GM18873 (cell line): ENCODE data around the gene GTF2H4.

Experiments used
- ATAC-seq: cut with Tn5 transposase; IDR thresholded peaks from one replicate; pipeline ENCODE4 v1.9.1; 2021; ENCODE audit warnings: mild to moderate bottlenecking, moderate library complexity, moderate number of reproducible peaks; ENCODE audit not compliant: unreplicated experiment, low FRiP score

GTF2H4 gene

GRCh38 chr6:30882204-30882758, 25.7 kb upstream of the GTF2H4 start:
- no peak for ATAC-seq

- no peak for ATAC-seq
These were observed 25.0 kb upstream of the GTF2H4 start for GRCh38 chr6:30882759-30883684.

DNA sequence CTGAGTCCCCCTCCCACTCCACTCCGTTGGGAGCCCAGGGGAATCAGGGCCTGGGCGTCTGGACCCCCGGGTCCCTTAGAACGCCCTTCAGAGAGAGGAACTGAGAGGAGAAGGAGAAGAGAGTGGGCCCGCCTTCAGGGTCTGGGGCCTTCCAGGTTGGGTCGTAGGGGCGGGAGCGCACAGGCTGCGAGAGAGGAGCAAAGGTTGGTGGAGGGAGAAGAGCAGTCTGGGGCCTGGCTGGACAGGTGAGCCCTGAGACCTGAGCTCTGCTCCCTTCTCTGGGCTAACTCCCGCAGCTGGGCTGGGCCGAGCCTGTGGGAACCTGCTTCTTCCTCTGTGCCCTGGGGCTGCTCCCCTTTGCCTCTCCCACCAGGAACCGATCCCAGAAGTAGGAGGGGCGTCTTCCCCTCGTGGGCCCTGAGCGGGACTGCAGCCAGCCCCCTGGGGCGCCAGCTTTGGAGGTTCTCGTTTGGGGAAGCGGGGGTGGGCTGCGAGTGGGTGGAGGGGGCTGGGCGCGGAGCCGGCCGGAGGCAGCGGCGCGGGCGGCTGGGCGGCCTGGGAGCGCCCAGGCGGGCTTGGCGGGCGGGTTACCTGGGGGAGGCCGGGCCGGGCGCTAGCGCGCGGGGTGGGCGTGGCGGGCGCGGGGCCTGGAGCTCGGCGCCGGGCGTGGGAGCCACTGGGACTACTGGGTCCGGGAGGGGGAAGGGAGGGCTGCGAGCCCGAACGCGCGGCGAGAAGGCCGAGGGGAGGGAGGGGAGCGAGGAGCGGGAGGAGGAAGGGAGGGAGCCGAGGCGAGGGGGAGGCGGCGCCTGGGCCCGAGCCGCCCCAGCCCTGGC, 24.1 kb upstream of the GTF2H4 start, which contains the start of gene DDR1:
TSS of gene DDR1 (plus strand) at position 835 of the 836 bp plus-strand sequence. CDS start 4,211 bp downstream, outside the sequence.
- ATAC-seq = no peak

GRCh38 chr6:30884521-30885480, 23.2 kb upstream of the GTF2H4 start:
- ATAC-seq = no peak

GRCh38 chr6:30885481-30885998, 22.5 kb upstream of the GTF2H4 start:
- no peak for ATAC-seq

DNA sequence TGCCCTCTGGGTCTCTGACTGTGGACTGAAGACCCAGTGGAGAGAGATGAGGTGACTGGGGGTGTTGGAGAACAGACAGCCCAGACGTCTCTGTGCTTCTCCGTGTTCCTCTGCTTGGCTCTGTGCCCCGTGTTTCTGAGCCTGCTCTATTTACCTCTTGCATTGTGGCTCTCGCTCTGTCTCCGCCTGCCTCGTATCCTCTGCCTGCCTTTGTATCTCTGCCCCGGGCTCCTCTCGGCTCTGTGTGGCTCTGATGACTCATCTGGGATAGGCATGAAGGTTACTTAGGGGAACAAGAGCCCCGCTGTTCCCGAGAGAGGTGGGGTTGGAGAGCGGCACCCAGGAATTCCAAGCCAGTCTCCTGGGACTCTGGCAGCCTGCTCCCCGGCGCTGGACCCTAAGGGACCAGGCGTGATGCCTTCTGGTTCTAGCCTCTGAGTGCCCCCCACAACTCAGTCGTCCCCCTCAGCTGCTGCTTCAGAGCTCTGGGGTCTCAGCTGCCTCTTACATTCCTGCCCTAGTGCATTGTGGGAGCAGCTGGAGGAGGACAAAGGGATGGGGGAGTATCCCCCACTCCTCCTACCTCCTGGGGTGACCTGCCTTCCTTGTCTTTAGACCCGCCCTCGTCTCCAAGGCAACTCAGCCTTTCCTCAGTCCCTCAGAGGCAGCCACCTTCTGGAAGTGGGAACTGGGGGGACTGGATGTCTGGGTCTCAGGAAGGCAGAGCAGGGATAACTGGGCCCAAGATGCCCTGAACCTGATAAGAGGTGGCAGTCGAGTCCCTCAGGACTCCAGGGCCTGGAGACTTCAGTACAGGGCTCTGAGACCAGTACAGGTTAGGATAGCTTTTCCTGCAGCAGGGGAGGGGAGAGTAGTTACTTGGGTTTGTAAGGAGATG, 21.8 kb upstream of the GTF2H4 start:
- ATAC-seq = no peak

GRCh38 chr6:30886897-30887255, 21.1 kb upstream of the GTF2H4 start:
- ATAC-seq = no peak

DNA sequence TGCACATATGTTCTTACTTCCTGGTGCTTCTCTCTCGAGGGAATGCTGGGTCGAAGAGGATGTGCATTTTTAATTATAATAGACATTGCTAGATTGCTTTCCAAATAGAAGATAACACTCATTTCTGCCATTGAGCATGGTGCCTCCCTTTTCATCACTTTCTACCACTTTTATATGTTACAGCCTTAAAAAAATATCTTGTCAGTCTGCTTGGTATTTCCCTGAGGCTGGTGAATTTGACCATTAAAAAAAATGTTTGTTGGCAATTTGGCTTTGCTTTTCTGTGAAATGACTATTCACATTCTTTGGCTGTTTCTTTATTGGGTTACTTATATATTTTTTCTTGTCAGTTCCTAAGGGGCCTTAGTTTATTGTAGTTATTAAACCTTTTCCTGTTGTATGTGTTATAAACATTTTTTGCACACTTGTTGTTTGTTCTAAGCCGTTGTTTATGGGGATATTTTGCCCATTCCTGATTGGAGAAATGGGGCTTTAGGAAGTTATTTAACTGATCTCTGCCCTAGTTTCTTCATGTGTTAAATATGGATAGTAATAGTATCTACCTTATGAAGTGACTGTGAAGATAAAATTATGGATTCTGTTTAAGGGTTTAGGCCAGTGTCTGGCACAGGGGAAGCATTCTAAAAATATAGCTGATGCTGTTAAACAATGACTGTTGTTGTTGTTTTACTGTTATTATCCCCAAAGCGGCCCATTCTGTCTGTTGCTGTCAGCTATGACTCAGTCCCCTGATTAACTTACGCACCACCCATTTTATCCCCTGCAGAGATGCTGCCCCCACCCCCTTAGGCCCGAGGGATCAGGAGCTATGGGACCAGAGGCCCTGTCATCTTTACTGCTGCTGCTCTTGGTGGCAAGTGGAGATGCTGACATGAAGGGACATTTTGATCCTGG, 19.8 kb upstream of the GTF2H4 start:
- no peak for ATAC-seq

- ATAC-seq = no peak
These were observed 19.1 kb upstream of the GTF2H4 start for GRCh38 chr6:30888816-30889495.

DNA sequence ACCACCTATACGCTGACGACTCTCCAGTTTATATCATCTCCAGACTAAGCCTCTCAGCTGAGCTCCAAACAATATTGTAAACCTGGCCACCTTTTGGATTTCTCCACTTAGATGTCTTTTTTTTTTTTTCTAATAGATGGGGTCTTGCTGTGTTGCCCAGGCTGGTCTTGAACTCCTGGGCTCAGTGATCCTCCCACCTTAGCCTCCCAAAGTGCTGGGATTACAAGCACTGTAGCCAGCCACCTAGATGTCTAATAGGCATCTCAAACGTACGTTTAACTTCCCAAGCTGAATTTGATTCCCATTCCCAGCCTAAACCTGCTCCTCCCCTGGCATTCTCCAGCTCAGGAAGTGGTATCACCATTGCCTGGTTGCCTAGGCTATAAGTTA, 18.5 kb upstream of the GTF2H4 start:
- no peak for ATAC-seq

DNA sequence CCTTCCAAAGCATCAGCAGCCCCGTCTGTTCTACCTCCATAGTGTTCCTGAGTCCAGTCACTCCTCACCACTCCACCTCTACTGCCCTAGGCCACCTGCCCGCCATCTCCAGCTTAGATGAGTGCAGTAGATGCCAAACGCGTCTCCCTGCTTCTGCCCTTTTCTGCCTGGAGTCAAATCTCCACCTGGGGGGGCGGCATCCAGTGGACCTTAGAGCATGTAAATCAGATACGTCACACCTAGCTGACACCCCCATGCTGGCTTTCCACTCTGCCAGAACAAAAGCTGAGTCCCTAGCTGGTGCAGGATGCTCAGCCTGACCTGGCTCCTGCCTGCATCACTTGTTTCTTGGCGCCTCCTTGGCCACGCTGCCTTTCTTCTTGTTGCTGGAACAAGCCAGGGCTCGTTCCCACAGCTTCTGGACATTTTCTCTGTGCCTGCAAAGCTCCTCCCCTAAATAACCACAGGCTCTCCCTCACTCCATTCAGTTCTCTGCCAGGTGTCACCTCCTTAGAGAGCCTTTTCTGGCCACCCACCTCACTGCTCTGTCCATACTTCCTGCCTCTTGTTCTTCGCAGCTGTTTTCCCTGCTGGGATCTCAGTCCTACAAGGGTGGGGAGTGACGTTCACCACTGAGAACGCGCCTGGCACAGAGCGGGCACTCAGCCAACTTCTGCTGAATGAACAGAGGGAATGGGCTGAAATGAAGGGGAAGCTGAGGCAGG, 17.9 kb upstream of the GTF2H4 start:
- ATAC-seq = no peak

DNA sequence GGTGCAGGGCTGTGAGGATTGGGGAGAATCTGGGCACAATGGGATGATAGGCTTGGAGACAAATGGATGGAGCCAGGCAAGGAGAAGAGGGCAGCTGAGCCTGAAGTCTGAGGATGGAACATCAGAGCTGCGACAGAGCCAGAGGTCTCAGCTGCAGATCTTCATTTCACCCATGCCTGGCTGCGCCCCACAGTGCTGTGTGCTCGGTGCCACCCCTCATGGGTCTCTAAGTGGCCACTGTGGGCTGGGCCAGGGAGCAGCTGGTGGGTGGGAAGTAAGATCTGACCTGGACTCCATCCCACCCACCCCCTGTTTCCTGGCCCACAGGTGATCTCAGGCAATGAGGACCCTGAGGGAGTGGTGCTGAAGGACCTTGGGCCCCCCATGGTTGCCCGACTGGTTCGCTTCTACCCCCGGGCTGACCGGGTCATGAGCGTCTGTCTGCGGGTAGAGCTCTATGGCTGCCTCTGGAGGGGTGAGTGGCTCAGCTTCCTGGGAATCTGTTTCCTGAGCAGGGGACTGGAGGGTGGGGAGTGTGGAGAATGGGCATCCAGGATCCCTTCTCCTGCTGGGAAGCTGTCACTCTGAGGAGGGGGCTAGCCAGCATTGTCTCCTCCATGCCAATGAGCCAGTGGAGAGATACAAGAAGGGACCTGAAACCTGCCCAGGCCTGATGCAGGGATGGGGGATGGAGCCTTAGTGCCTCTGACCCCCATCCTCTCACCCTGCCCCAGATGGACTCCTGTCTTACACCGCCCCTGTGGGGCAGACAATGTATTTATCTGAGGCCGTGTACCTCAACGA, 17.2 kb upstream of the GTF2H4 start:
- no peak for ATAC-seq

GRCh38 chr6:30891450-30891723, 16.6 kb upstream of the GTF2H4 start:
- ATAC-seq = no peak

DNA sequence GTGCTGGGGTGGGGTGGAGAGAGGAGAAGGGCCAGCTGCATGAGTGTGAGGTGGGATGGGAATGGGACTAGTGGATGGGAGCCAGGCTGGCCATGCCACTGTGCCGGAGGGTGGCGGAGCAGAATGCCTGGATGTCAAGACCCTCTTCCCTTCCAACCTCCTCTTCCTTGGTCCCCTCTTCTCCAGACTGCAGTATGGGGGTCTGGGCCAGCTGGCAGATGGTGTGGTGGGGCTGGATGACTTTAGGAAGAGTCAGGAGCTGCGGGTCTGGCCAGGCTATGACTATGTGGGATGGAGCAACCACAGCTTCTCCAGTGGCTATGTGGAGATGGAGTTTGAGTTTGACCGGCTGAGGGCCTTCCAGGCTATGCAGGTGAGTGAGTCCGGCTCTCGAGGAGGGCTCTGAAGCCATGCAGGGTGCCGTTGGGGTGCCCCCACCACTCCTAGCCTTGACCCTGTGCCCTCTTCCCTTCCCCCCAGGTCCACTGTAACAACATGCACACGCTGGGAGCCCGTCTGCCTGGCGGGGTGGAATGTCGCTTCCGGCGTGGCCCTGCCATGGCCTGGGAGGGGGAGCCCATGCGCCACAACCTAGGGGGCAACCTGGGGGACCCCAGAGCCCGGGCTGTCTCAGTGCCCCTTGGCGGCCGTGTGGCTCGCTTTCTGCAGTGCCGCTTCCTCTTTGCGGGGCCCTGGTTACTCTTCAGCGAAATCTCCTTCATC, 16.0 kb upstream of the GTF2H4 start:
- no peak for ATAC-seq

DNA sequence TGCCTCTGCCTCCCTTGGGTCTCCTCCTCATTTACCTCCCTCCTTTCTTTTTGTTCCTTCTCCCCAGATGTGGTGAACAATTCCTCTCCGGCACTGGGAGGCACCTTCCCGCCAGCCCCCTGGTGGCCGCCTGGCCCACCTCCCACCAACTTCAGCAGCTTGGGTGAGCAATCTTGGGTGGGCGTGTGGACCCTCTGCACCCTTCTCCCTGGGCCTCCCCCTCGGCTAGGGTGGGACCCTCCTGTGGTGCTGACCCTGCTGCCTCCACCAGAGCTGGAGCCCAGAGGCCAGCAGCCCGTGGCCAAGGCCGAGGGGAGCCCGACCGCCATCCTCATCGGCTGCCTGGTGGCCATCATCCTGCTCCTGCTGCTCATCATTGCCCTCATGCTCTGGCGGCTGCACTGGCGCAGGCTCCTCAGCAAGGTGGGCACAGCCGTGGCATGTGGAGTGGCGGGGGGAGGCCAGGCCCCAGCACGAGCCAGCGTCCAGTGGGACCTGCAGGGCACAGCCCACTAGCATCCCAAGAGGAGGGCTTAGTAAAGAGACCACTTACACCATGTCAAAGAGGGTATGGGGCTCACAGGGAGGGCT, 14.9 kb upstream of the GTF2H4 start:
- no peak for ATAC-seq
